Immature natural killer cell (primary cell): ENCODE measurements around the gene ST8SIA5. TPM values are rescaled to one million over a fixed set of nuclear protein-coding genes. Genes with fewer than 3 reads are reported as not detected.
A peak's percentile ranks its signal among the peaks of the same experiment; 100 is the strongest.
"Not testable (repeated sequence)": the region's sequence is repeated elsewhere in the genome, so short reads cannot be mapped to it uniquely, and the experiment has no call there.

Experiments
- DNase-seq, 3 donors: peaks; one replicate each; pipeline ENCODE4 v3.0.0; 2022; ENCODE audit warnings: mixed read lengths in 1 of 3
- H3K27ac Mint-ChIP-seq, 6 donors: one replicate each; pipeline ENCODE4 v1.8.0; 2020; ENCODE audit warnings: mixed read lengths in 6 of 6, mild to moderate bottlenecking in 5 of 6, inconsistent platforms in 4 of 6, moderate library complexity in 3 of 6
- H3K27me3 Mint-ChIP-seq, 3 donors: one replicate each; pipeline ENCODE4 v1.8.0; 2020 to 2021; ENCODE audit warnings: low read depth in 3 of 3, mild to moderate bottlenecking in 3 of 3, mixed read lengths in 3 of 3, moderate library complexity in 3 of 3, inconsistent platforms in 1 of 3
- H3K36me3 Mint-ChIP-seq, 3 donors: one replicate each; pipeline ENCODE4 v1.8.0; 2020; ENCODE audit warnings: mixed read lengths in 3 of 3, inconsistent platforms in 2 of 3, mild to moderate bottlenecking in 2 of 3
- H3K4me1 Mint-ChIP-seq, 2 donors: one replicate each; pipeline ENCODE4 v1.8.0; 2020; ENCODE audit warnings: inconsistent platforms in 2 of 2, mild to moderate bottlenecking in 2 of 2, mixed read lengths in 2 of 2, moderate library complexity in 1 of 2
- H3K4me3 Mint-ChIP-seq, 5 donors: one replicate each; pipeline ENCODE4 v1.8.0; 2020; ENCODE audit warnings: mild to moderate bottlenecking in 5 of 5, mixed read lengths in 5 of 5, inconsistent platforms in 3 of 5, moderate library complexity in 3 of 5
- H3K9me3 Mint-ChIP-seq, 6 donors: one replicate each; pipeline ENCODE4 v1.8.0; 2020; ENCODE audit warnings: mild to moderate bottlenecking in 6 of 6, mixed read lengths in 6 of 6, inconsistent platforms in 4 of 6, moderate library complexity in 3 of 6
- polyA plus RNA-seq, 3 donors: library from polyadenylated mRNA; unstranded; fragments of 300-500 nt; fragmentation: Illumina TruSeq; gene quantifications; one replicate each; pipeline ENCODE4 v1.2.3, GENCODE V29; 2021

Gene ST8SIA5
- not detected for polyA plus RNA-seq

- peaks cover 0 to 3% (median 0%) of the 10 kb centered on the region in 3 donors for H3K36me3 Mint-ChIP-seq
- no peak within 1 kb of the TSS for H3K27ac Mint-ChIP-seq
- H3K4me1 Mint-ChIP-seq, result peaks cover 12 to 16% of the 10 kb centered on the region in 2 donors
- peak within 1 kb of the TSS in 3 of 5 donors; percentile 33 to 51 (median 44) for H3K4me3 Mint-ChIP-seq
- no peak for DNase-seq
- H3K27me3 Mint-ChIP-seq, result peaks cover 19 to 33% (median 20%) of the 10 kb centered on the region in 3 donors
- H3K9me3 Mint-ChIP-seq, result no peaks in the 10 kb centered on the region
Observed at GRCh38 chr18:46756559-46757201, at the start of gene ST8SIA5. Gene ST8SIA5, minus strand, starts transcription at chr18:46757053. Its CDS starts 545 bp downstream, at chr18:46756508.

GRCh38 chr18:46795945-46796344 is 39.1 kb upstream of the ST8SIA5 start:
- H3K36me3 Mint-ChIP-seq, H3K27me3 Mint-ChIP-seq, H3K4me3 Mint-ChIP-seq, H3K4me1 Mint-ChIP-seq, H3K9me3 Mint-ChIP-seq, H3K27ac Mint-ChIP-seq, DNase-seq: not testable (repeated sequence)

- Mint-ChIP-seq H3K27me3 (peaks cover 0 to 5% (median 1%) of the 10 kb centered on the region in 3 donors), H3K36me3 (peaks cover 0 to 3% (median 3%) of the 10 kb centered on the region in 3 donors), H3K4me1 (no peaks in the 10 kb centered on the region), H3K4me3 (no peak overlapping the region), H3K27ac (no peak overlapping the region), H3K9me3 (no peaks in the 10 kb centered on the region)
- DNase-seq, result no peak
Observed at GRCh38 chr18:46794607-46795006, 37.8 kb upstream of the ST8SIA5 start.

GRCh38 chr18:46793565-46793964 is 36.7 kb upstream of the ST8SIA5 start:
- H3K4me3 Mint-ChIP-seq, result no peak overlapping the region
- H3K27me3 Mint-ChIP-seq, result peaks cover 0 to 5% (median 1%) of the 10 kb centered on the region in 3 donors
- peaks cover 0 to 3% (median 3%) of the 10 kb centered on the region in 3 donors for H3K36me3 Mint-ChIP-seq
- H3K27ac Mint-ChIP-seq, result no peak overlapping the region
- no peaks in the 10 kb centered on the region for H3K9me3 Mint-ChIP-seq
- no peaks in the 10 kb centered on the region for H3K4me1 Mint-ChIP-seq
- no peak for DNase-seq

- Mint-ChIP-seq H3K4me1 (no peaks in the 10 kb centered on the region), H3K4me3 (no peak overlapping the region), H3K9me3 (peaks cover 0 to 2% (median 0%) of the 10 kb centered on the region in 6 donors), H3K36me3 (no peaks in the 10 kb centered on the region), H3K27me3 (peaks cover 3 to 8% (median 4%) of the 10 kb centered on the region in 3 donors), H3K27ac (no peak overlapping the region)
- no peak for DNase-seq
Observed at GRCh38 chr18:46789088-46789487, 32.2 kb upstream of the ST8SIA5 start.

- Mint-ChIP-seq H3K27ac (no peak overlapping the region), H3K9me3 (peaks cover 0 to 4% (median 0%) of the 10 kb centered on the region in 6 donors), H3K4me1 (no peaks in the 10 kb centered on the region), H3K36me3 (no peaks in the 10 kb centered on the region), H3K4me3 (no peak overlapping the region), H3K27me3 (peaks cover 1 to 8% (median 5%) of the 10 kb centered on the region in 3 donors)
- no peak for DNase-seq
Observed at GRCh38 chr18:46787674-46788073, 30.8 kb upstream of the ST8SIA5 start.

- H3K36me3 Mint-ChIP-seq, result no peaks in the 10 kb centered on the region
- peaks cover 2 to 5% of the 10 kb centered on the region in 2 donors for H3K4me1 Mint-ChIP-seq
- H3K27ac Mint-ChIP-seq, result no peak overlapping the region
- H3K4me3 Mint-ChIP-seq, result no peak overlapping the region
- peaks cover 0 to 2% (median 0%) of the 10 kb centered on the region in 3 donors for H3K27me3 Mint-ChIP-seq
- no peak for DNase-seq
- no peaks in the 10 kb centered on the region for H3K9me3 Mint-ChIP-seq
Observed at GRCh38 chr18:46772357-46772756, 15.5 kb upstream of the ST8SIA5 start.

- Mint-ChIP-seq H3K36me3 (no peaks in the 10 kb centered on the region), H3K9me3 (no peaks in the 10 kb centered on the region), H3K27me3 (peaks cover 0 to 2% (median 2%) of the 10 kb centered on the region in 3 donors), H3K4me1 (peaks cover 2 to 5% of the 10 kb centered on the region in 2 donors), H3K27ac (no peak overlapping the region), H3K4me3 (no peak overlapping the region)
- no peak for DNase-seq
Observed at GRCh38 chr18:46771141-46771540, 14.3 kb upstream of the ST8SIA5 start.

GRCh38 chr18:46770708-46771107 is 13.9 kb upstream of the ST8SIA5 start:
- peaks cover 2 to 5% of the 10 kb centered on the region in 2 donors for H3K4me1 Mint-ChIP-seq
- no peak overlapping the region for H3K4me3 Mint-ChIP-seq
- no peak for DNase-seq
- no peaks in the 10 kb centered on the region for H3K36me3 Mint-ChIP-seq
- no peaks in the 10 kb centered on the region for H3K9me3 Mint-ChIP-seq
- no peak overlapping the region for H3K27ac Mint-ChIP-seq
- H3K27me3 Mint-ChIP-seq, result peaks cover 0 to 2% (median 2%) of the 10 kb centered on the region in 3 donors

GRCh38 chr18:46768166-46768921 is 11.5 kb upstream of the ST8SIA5 start:
- Mint-ChIP-seq H3K36me3 (no peaks in the 10 kb centered on the region), H3K27me3 (peaks cover 0 to 5% (median 4%) of the 10 kb centered on the region in 3 donors), H3K4me3 (no peak overlapping the region), H3K27ac (no peak overlapping the region), H3K4me1 (peaks cover 2 to 5% of the 10 kb centered on the region in 2 donors), H3K9me3 (no peaks in the 10 kb centered on the region)
- no peak for DNase-seq

- H3K36me3 Mint-ChIP-seq, result no peaks in the 10 kb centered on the region
- no peaks in the 10 kb centered on the region for H3K9me3 Mint-ChIP-seq
Observed at GRCh38 chr18:46767217-46767616, 10.4 kb upstream of the ST8SIA5 start.

GRCh38 chr18:46764586-46764985 is 7.7 kb upstream of the ST8SIA5 start:
- no peak for DNase-seq
- no peaks in the 10 kb centered on the region for H3K36me3 Mint-ChIP-seq
- H3K27me3 Mint-ChIP-seq, result peaks cover 0 to 11% (median 4%) of the 10 kb centered on the region in 3 donors
- H3K27ac Mint-ChIP-seq, result no peak overlapping the region
- H3K4me3 Mint-ChIP-seq, result no peak overlapping the region
- no peaks in the 10 kb centered on the region for H3K9me3 Mint-ChIP-seq
- no peaks in the 10 kb centered on the region for H3K4me1 Mint-ChIP-seq

More at GRCh38 chr18:46767217-46767616, 10.4 kb upstream of the ST8SIA5 start:
- H3K27me3 Mint-ChIP-seq, result peaks cover 0 to 10% (median 4%) of the 10 kb centered on the region in 3 donors
- H3K4me3 Mint-ChIP-seq, result no peak overlapping the region
- no peak overlapping the region for H3K27ac Mint-ChIP-seq
- H3K4me1 Mint-ChIP-seq, result peaks cover 2 to 5% of the 10 kb centered on the region in 2 donors
- no peak for DNase-seq

- Mint-ChIP-seq H3K9me3 (no peaks in the 10 kb centered on the region), H3K4me3 (no peak overlapping the region), H3K27me3 (peaks cover 12 to 22% (median 14%) of the 10 kb centered on the region in 3 donors), H3K4me1 (peaks cover 0 to 6% of the 10 kb centered on the region in 2 donors), H3K27ac (no peak overlapping the region), H3K36me3 (no peaks in the 10 kb centered on the region)
- DNase-seq, result no peak
Observed at GRCh38 chr18:46761059-46761769, 4.4 kb upstream of the ST8SIA5 start.

GRCh38 chr18:46759890-46760289 is 3.0 kb upstream of the ST8SIA5 start:
- DNase-seq, result no peak
- Mint-ChIP-seq H3K36me3 (no peaks in the 10 kb centered on the region), H3K27ac (no peak overlapping the region), H3K9me3 (no peaks in the 10 kb centered on the region), H3K4me1 (peaks cover 0 to 6% of the 10 kb centered on the region in 2 donors), H3K4me3 (no peak overlapping the region), H3K27me3 (peaks cover 15 to 27% (median 22%) of the 10 kb centered on the region in 3 donors)
